ENCODE data around the gene SEMA4D.
"Not testable (repeated sequence)": the region's sequence is repeated elsewhere in the genome, so short reads cannot be mapped to it uniquely, and the experiment has no call there.

Gene SEMA4D

GRCh38 chr9:89480825-89481537 lies 16.9 kb downstream of the SEMA4D start:
- no peak for DNase-seq

- not testable (repeated sequence) for DNase-seq
Observed at GRCh38 chr9:89480372-89480771, 17.5 kb downstream of the SEMA4D start.

- DNase-seq = not testable (repeated sequence)
Observed at GRCh38 chr9:89479669-89480011, 18.3 kb downstream of the SEMA4D start.

- DNase-seq = no peak
Observed at GRCh38 chr9:89478821-89479668, 18.9 kb downstream of the SEMA4D start.

- DNase-seq = no peak
Observed at GRCh38 chr9:89477811-89478630, 19.9 kb downstream of the SEMA4D start.

DNA sequence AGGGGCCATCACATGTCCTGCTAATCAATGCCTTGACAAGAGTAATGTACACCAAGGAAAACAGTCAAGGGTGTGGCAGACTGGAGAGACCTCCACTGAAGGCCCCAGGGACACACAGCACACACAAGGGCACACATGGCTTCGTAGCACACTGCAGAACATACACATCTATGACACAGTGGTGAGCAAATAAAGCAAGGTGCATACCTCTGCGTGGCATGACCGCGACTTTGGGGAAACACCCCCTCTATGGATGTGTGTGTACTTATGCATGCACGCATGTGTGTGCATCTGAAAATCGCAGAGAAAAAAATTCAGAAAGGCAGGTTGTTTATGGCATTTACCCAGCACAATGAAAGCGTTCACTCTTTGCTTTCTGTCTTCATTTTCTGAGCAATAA lies 20.5 kb downstream of the SEMA4D start:
- no peak for DNase-seq

GRCh38 chr9:89476546-89476945 lies 21.4 kb downstream of the SEMA4D start:
- DNase-seq = no peak

DNA sequence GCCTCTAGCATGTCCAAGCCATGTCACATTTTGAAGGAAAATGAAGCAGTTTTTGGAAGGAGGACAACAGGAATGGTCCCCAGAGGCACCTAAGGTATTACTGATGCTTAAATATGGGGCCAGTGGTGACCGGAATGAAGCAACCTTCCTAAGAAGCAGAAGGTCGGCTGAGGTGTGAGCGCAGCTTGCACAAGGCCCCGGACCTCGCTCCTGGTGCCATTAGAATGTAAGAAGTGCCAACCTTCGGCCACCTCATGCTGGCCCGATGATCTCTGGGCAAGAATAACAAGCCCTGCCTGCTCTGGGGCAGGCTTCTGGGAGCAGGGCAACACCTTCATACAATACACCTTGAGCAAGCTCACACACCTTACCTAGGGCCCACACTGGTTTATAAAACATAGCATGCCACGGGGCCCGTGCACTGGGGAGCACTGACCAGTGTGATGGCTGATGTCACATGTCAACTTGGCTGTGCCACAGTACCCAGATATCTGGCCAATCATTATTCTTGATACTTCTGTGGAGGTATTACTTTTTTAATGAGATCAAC lies 21.9 kb downstream of the SEMA4D start:
- DNase-seq = no peak

DNA sequence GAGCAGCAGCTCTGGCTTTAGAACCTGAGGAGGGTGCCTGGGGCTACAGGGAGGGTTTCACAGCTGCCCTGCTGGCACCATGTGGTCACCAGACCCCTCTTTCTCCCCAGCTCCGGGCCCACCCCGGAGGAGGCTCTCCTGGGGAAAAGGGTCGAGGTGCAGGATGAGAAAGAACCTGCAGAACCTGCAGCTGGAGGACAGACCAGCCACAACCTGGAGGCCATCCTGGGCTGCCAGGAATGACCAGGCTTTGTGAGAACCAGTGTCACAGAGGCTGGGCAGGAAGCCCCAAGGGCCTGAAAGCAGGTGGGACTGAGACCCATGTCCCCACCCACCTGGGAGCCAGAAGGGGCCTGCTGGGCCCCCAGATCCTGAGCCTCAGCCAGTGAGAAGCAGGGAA lies 23.0 kb downstream of the SEMA4D start:
- DNase-seq = no peak

GRCh38 chr9:89473762-89474469 lies 24.0 kb downstream of the SEMA4D start:
- no peak for DNase-seq

DNA sequence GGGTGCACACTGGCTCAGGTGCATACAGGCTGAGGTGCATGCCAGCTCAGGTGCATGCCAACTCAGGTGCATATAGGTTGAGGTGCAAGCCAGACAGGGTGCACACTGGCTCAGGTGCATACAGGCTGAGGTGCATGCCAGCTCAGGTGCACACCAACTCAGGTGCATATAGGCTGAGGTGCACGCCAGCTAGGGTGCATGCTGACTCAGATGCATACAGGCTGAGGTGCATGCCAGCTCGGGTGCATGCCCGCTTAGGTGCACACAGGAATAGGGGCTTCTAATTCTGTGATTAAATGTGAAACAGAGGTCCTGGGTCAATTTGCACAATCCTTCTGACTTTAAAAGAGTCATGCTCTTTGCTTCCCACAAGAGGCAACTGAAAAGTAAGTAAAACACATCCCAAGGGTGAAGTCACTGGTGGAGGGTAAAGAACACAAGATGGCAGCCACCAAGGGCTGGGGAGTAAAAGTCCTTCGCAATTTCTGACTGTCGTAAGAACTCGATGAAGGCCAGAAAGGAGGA lies 26.1 kb downstream of the SEMA4D start:
- not testable (repeated sequence) for DNase-seq

GRCh38 chr9:89471390-89471789 lies 26.5 kb downstream of the SEMA4D start:
- no peak for DNase-seq

DNA sequence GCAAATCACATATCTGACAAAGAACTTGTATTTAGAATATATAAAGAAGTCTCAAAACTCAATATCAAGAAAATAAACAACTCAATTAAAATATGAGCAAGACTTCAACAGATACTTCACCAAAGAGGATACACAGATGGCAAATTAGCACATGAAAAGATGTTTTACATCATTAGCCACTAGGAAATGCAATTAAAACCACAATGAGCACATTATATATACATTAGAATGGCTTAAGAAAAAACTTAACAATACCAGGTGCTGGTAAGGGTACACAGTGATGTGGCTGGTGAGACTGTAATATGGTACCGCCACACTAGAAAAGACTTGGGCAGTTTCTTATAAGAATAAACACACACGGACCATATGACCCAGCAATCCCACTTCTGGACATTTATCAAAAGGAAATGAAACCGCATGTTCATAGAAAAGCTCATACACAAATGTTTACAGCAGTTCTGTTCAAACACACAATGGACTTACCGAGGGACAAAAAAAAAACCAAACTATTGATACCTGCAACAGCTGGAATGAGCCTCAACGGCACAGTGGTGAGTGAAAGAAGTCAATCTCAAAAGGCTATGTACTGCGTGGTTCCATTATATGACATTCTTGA lies 27.6 kb downstream of the SEMA4D start:
- DNase-seq = no peak

DNA sequence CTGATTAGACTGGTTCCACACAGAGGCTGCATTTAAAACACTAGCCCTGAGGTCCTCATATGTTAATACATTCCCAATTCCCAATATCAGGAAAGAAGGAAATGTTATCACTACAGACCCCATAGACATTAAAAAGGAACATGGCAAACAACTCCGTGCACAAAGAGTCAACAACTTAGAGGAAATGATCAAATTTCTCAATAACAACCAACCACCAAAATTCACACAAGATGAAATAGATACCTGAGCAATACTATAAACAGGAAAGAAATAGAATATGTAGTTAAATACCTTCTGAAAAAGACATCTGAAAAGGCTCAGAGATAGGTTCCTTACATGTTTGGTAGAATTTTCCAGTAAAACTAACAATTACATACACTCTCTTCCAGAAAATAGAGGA lies 28.9 kb downstream of the SEMA4D start:
- DNase-seq = no peak

- no peak for DNase-seq
Observed at GRCh38 chr9:89468281-89468960, 29.5 kb downstream of the SEMA4D start.

DNA sequence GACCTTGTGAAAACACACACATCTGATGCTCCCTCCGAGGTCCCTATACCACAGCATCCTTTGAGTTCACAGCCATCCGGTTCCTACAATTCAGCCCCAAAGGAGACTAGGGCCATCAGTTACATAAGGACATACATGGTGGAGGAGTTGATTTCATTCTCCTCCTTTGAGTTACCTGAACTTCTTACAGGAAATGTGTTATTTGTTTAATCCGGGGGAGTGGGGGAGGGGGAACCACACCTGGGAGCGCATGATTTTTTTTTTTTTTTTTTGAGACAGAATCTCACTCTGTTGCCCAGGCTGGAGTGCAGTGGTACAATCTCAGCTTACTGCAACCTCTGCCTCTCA lies 30.7 kb downstream of the SEMA4D start:
- DNase-seq = no peak

DNA sequence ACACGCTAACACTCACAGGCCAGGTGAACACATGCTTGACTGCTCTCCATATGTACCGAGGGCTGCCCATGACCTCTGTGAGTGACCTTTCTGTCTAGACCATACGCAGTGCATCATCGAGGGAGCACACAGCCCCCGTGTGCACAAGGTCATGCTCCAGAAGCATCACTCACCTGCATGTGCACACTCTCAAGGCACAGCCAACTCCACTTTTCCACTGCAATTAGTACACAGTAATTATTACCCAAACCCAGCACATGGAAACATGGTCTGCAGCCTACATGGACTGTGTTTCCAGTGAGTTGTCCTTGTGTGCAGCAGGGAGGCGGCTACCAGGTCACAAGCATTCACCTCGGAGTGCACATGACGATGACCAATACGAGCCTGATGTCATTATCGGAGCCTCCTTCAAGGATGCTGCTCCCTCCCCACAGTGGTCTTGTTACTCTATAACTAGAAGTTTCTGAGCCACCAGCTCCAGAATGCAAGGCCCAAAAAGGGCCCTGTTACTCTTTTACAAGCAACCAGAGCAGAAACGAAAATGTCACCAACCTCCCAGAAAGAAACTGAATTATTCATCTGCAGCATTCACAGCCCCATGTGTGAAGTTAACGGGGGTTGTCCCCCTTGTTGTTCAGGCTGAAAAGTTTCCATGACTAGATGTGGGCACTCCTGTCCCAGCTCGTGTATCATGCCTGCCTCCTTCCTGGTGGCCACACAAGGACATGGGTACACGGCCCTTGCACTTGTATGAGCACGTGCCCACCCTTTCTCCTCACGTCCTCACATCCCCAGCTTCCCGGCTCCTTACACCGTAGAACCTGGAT lies 31.2 kb downstream of the SEMA4D start:
- no peak for DNase-seq

- no peak for DNase-seq
Observed at GRCh38 chr9:89465726-89466308, 32.1 kb downstream of the SEMA4D start.

- DNase-seq = no peak
Observed at GRCh38 chr9:89465001-89465451, 32.9 kb downstream of the SEMA4D start.

Measured in NCI-H187 (cell line).